Spinal cord (tissue), 10 donors: ENCODE results near the gene PARP2. TPM values are rescaled to one million over a fixed set of nuclear protein-coding genes. Genes with fewer than 3 reads are reported as not detected.

ENCODE experiments used
- DNase-seq, 6 donors: peaks; one replicate each; pipeline versions ENCODE4 v3.0.0 to v3.0.0-alpha.2; 2013 to 2015; ENCODE audit warnings: low spot score in 6 of 6, low read depth in 4 of 6
- H3K27ac ChIP-seq: one replicate; pipeline ENCODE4 v1.5.1; 2013; ENCODE audit warnings: low read depth, low read length, control low read depth
- H3K27me3 ChIP-seq: one replicate; pipeline ENCODE4 v1.6.1; 2013; ENCODE audit warnings: low read length; ENCODE audit not compliant: control insufficient read depth, insufficient read depth
- H3K36me3 ChIP-seq: one replicate; pipeline ENCODE4 v1.6.1; 2013; ENCODE audit warnings: low read length; ENCODE audit not compliant: control insufficient read depth, insufficient read depth
- H3K4me1 ChIP-seq: one replicate; pipeline ENCODE4 v1.6.1; 2013; ENCODE audit warnings: low read length; ENCODE audit not compliant: control insufficient read depth, insufficient read depth
- H3K4me3 ChIP-seq: one replicate; pipeline ENCODE4 v1.5.1; 2013; ENCODE audit warnings: low read depth, low read length, control low read depth
- H3K9me3 ChIP-seq: one replicate; pipeline ENCODE4 v1.6.1; 2013; ENCODE audit warnings: low read length; ENCODE audit not compliant: control insufficient read depth, insufficient read depth
- WGBS: methylation state at CpG from one replicate; pipeline ENCODE4 v1.1.5; 2013; ENCODE audit warnings: missing lambda C conversion rate; ENCODE audit not compliant: insufficient coverage; 5-methylcytosine and 5-hydroxymethylcytosine counted together
- polyA plus RNA-seq, 2 donors: library from polyadenylated mRNA; unstranded; fragments of 120-200 nt; gene quantifications; one replicate each; pipeline ENCODE4 v1.2.1, GENCODE V29; 2013; ENCODE audit not compliant: insufficient read length in 2 of 2
- total RNA-seq, 2 donors: library from RNA; depleted of rRNA in 1 of 2; stranded (reverse); fragments of 120-200 nt in 1 of 2; fragments of >200 nt in 1 of 2; gene quantifications; one replicate each; pipeline versions ENCODE4 v1.2.3 to v1.2.4, GENCODE V29; 2013 to 2014
- donor health status: healthy.

The PARP2 gene
- total and polyA plus RNA-seq, 4 donors: 20.4 to 66.5 (median 47.9) TPM

DNA sequence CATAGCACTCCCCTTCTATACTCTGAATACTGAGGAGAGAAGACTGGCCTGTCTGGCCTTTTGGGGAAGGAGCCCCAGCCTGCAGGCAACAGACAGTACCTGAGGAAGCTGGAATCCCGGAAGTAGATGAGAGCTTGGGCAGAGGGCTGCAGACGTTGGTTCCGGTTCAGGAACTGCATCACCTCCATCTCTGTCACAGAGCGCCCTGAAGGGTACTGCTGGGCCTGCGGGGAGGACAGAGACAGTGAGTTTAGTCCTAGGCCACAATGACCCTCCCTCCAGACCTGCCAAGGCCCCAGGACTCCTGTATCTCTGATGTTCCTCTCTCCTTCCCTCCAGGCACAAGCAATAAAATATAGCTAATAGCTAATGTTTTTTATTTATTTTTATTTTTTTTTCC is 41.5 kb downstream of the PARP2 start:
- DNase-seq: no peak
- H3K4me3 ChIP-seq: no peak overlapping the region
- 87% methylated on average over 3 of the region's 5 CpGs for WGBS
- no peak overlapping the region for H3K27ac ChIP-seq
- H3K36me3 ChIP-seq: peaks cover 83% of the 10 kb centered on the region
- H3K27me3 ChIP-seq: no peaks in the 10 kb centered on the region
- no peaks in the 10 kb centered on the region for H3K9me3 ChIP-seq
- H3K4me1 ChIP-seq: no peaks in the 10 kb centered on the region

DNA sequence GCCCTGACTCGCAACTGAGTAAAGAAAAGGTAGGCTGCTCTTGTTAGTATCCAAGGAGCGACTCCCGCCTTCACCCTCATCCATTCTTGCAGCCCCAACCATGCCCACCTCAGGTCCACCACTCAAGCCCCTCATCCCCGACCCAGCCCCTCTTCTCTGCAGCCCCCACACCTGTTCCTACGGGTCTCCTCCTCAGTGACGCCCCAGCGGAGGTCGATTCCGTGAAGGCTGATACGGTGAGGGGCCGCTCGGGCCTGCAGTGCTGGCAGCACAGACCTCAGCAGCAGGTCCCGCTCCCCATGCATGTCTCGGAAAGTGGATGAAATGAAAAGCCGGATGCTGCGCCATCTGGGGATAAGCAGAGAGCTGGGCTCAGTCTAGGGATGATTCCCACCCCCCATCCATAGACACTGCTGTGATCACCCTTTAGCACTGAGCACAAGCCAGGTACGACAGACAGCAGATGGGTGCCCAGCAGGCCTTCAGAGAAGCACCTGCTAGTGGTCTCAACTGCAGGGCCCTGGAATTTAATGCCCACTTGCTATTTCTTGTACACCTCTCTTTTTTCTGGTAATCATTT is 42.9 kb downstream of the PARP2 start:
- no peak overlapping the region for H3K27ac ChIP-seq
- no peaks in the 10 kb centered on the region for H3K27me3 ChIP-seq
- no peak overlapping the region for H3K4me3 ChIP-seq
- no peak for DNase-seq
- H3K9me3 ChIP-seq: no peaks in the 10 kb centered on the region
- H3K4me1 ChIP-seq: no peaks in the 10 kb centered on the region
- peaks cover 79% of the 10 kb centered on the region for H3K36me3 ChIP-seq
- WGBS: 95% methylated on average over 15 of the region's 17 CpGs

DNA sequence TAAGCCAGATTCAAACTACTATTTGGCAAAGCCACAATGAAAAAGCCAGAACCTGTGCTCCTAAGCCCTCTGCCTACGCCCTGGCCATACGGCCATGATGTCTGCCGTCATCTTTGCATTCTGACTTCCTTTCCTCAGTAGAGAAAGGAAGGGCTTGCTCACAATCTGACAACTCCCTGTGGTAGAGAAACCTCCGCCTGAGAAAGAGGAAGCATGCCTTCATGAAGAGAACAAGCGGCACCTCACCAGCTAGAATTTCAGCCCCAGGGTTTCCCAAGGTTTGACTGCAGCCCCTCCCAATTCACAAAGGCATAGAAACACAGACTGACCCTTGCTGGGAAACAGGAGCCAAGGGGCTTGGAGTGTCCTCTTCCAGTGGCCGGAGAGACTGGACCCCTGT is 44.1 kb downstream of the PARP2 start:
- Histone ChIP-seq H3K27me3 (no peaks in the 10 kb centered on the region), H3K4me1 (no peaks in the 10 kb centered on the region), H3K27ac (no peak overlapping the region), H3K9me3 (no peaks in the 10 kb centered on the region), H3K4me3 (no peak overlapping the region), H3K36me3 (peaks cover 70% of the 10 kb centered on the region)
- DNase-seq: no peak
- 86% methylated on average over 6 of the region's 6 CpGs for WGBS

DNA sequence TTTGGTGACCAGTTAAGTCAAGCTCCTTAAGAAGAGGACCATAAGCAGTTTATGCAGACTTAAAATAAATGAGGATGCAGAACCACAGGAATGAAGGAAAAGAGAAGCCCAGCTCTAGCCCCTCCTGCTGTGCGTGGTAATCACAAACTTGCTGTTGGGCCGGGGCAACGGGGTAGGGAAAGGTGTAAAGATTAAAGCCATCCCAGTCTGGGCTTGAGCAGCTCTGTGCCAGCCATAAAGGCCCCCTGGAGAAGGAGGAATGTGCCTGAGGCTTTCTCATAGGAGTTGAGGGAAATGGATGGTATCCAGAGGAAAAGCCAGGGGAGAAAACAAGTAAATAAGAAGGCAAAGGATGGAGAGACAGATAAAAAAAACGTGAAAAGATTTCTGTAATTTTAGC is 44.7 kb downstream of the PARP2 start:
- H3K27ac ChIP-seq: no peak overlapping the region
- H3K9me3 ChIP-seq: no peaks in the 10 kb centered on the region
- H3K27me3 ChIP-seq: no peaks in the 10 kb centered on the region
- H3K36me3 ChIP-seq: peaks cover 65% of the 10 kb centered on the region
- 39% methylated on average over 3 of the region's 4 CpGs for WGBS
- no peaks in the 10 kb centered on the region for H3K4me1 ChIP-seq
- H3K4me3 ChIP-seq: no peak overlapping the region
- no peak for DNase-seq

DNA sequence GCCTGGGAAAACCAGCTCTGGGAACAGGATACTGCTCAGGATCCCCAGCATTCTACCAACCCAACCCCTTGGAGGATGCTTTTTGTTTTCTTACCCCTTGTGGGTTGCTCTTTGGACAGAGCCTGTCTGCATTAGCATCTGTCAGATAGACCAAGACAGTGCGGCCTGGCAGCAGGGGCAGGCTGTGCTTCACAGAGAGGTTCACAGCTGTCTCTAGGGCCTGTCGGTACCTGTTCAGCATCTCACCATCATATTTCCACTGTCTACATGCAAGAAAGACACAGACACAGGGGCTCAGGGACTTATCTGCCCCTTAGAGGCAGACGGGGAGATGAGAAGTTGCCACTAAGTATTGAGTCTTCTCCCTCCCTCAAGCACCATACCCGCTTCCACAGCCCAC is 48.1 kb downstream of the PARP2 start:
- H3K4me3 ChIP-seq: no peak overlapping the region
- H3K27ac ChIP-seq: no peak overlapping the region
- no peaks in the 10 kb centered on the region for H3K4me1 ChIP-seq
- no peaks in the 10 kb centered on the region for H3K27me3 ChIP-seq
- WGBS: 90% methylated on average over 2 of the region's 4 CpGs
- no peak for DNase-seq
- H3K9me3 ChIP-seq: no peaks in the 10 kb centered on the region
- H3K36me3 ChIP-seq: peaks cover 46% of the 10 kb centered on the region

DNA sequence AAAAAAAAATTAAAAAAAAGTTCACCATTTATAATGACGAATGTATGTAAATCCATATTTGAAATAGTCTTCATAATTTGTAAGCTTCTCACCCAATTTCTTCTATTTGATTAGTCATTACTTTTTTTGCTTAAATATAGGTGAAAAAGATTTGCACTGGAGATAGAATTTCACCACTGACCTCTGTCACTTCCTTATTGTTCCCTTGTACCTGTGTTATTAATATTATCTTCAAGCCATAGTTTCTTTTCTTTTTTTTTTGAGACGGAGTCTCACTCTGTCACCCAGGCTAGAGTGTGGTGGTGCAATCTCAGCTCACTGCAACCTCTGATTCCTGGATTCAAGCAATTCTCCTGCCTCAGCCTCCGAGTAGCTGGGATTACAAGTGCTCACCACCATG is 54.1 kb downstream of the PARP2 start:
- Histone ChIP-seq H3K4me3 (no peak overlapping the region), H3K9me3 (no peaks in the 10 kb centered on the region), H3K27ac (no peak overlapping the region), H3K4me1 (no peaks in the 10 kb centered on the region), H3K27me3 (no peaks in the 10 kb centered on the region), H3K36me3 (peaks cover 25% of the 10 kb centered on the region)
- DNase-seq: no peak
- WGBS: no CpG with 5 or more reads among the region's 3 CpGs

DNA sequence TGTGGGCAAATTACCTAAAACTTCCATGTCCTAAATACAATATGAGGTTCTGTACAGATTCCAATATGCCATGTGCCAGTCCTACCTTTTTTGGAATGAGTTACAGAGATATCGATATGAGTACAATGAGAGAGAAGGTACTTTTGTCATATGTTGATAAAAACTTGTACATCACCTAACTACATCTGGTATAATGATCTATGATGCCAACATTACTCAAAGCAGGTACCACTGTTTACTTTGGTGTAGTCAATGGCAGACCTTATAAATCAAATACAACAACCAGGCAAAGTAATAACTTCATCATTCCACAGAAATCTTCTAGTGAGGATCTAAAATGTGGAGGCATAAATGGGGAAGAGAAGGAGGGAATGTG is 57.1 kb downstream of the PARP2 start:
- no CpG with 5 or more reads among the region's 1 CpG for WGBS

DNA sequence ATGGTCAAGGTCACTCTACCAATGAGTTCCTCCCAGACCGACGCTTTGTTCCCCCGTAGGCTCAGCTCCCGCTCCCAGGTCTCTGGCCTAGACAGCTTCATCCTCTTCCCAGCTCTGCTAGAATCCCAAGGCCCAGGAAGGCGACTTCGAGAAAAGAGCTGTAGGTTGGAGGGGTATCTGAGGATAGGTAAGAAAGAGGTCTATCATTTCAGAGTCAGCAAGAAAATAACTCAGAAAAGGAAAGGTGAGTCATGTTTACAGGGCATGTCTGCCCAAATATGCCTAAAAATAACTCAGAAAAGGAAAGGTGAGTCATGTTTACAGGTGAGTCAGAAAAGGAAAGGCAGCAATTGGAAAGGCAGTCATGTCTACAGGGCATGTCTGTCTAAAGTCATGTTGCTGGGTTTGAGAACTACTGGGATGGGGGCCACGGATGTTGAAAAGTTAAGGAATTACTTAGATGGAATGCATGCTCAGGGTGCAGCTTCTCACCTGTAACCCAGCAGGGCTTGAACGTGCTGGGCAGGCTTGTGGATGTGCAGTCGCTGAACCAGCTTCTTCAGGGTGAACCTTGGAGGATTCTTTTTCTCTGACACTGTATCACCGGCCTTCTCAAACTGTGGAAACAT is 57.6 kb downstream of the PARP2 start:
- Histone ChIP-seq H3K4me1 (no peaks in the 10 kb centered on the region), H3K4me3 (no peak overlapping the region), H3K36me3 (peaks cover 44% of the 10 kb centered on the region), H3K27me3 (no peaks in the 10 kb centered on the region), H3K9me3 (no peaks in the 10 kb centered on the region), H3K27ac (no peak overlapping the region)
- no peak for DNase-seq
- 100% methylated on average over 2 of the region's 10 CpGs for WGBS

More for the DNA sequence above, 57.1 kb downstream of the PARP2 start:
- no peaks in the 10 kb centered on the region for H3K27me3 ChIP-seq
- no peak for DNase-seq
- no peaks in the 10 kb centered on the region for H3K4me1 ChIP-seq
- H3K27ac ChIP-seq: no peak overlapping the region
- H3K36me3 ChIP-seq: peaks cover 46% of the 10 kb centered on the region
- no peaks in the 10 kb centered on the region for H3K9me3 ChIP-seq
- H3K4me3 ChIP-seq: no peak overlapping the region

DNA sequence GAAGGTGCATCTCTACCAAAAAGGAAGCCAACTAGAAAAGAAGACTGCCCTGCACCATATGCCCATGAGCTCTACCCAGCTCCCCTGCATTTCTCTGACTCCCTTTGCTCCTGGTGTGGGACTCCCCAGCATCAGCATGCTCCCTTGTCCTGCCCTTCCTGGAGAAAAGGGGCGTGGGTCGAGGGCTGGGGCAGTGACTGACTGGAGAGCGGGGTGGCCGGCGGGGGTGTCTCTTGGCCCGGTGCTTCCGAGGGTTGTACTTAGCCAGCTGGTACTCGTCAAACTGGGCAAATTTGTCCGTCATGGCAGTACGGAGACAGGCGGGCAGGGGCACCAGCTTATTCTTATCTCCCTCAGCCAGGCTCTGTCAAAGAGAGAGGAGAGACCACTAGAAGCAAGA is 60.1 kb downstream of the PARP2 start:
- H3K36me3 ChIP-seq: peaks cover 48% of the 10 kb centered on the region
- WGBS: 95% methylated on average over 11 of the region's 11 CpGs
- DNase-seq: no peak

More for the DNA sequence above, 60.1 kb downstream of the PARP2 start:
- Histone ChIP-seq H3K27me3 (no peaks in the 10 kb centered on the region), H3K9me3 (no peaks in the 10 kb centered on the region), H3K4me1 (no peaks in the 10 kb centered on the region), H3K27ac (no peak overlapping the region), H3K4me3 (no peak overlapping the region)
